ENCODE data around the gene SEMA4F.

DNA sequence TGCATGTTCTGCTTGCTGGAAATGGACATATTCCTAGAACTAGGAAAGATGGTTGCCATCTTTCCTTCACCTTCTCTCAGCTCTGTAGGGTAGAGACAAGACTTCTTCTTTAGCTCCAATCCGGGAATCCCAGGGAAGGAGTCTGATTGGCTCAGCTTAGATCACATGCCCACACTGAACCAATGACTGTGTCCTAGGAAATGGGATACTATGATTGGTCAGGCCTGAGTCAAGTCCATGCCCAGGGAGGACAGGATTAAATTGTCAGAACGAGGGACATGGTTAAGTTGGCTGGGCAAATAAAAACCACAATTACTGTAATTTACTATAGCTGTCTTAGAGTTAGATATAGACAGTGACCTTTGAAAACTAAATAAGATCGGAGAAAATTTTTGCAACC is 31.4 kb downstream of the SEMA4F start:
- TF ChIP-seq POLR2AphosphoS5 (IDR thresholded peaks at IDR 0.05; ENCODE audit: low read depth): no peak
- TF ChIP-seq, protein P1, sequence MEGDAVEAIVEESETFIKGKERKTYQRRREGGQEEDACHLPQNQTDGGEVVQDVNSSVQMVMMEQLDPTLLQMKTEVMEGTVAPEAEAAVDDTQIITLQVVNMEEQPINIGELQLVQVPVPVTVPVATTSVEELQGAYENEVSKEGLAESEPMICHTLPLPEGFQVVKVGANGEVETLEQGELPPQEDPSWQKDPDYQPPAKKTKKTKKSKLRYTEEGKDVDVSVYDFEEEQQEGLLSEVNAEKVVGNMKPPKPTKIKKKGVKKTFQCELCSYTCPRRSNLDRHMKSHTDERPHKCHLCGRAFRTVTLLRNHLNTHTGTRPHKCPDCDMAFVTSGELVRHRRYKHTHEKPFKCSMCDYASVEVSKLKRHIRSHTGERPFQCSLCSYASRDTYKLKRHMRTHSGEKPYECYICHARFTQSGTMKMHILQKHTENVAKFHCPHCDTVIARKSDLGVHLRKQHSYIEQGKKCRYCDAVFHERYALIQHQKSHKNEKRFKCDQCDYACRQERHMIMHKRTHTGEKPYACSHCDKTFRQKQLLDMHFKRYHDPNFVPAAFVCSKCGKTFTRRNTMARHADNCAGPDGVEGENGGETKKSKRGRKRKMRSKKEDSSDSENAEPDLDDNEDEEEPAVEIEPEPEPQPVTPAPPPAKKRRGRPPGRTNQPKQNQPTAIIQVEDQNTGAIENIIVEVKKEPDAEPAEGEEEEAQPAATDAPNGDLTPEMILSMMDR (IDR thresholded peaks at IDR 0.05; ENCODE audit: insufficient read depth, low read length): no peak
